Kidney (tissue), 14 donors: ENCODE data around the gene ZNF780B. TPM values are rescaled to one million over a fixed set of nuclear protein-coding genes. Genes with fewer than 3 reads are reported as not detected.
A peak's percentile ranks its signal among the peaks of the same experiment; 100 is the strongest.

Experiments
- DNase-seq, 5 donors: peaks; one replicate each; pipeline ENCODE4 v3.0.0-alpha.2; 2013 to 2020
- FAIRE-seq: peaks from 2 replicates; lab custom pipeline; 2012; peaks lifted over from hg19 to GRCh38; lab: Jason Lieb, UNC
- H3K27ac ChIP-seq, 2 donors: one replicate each; pipeline ENCODE4 v1.7.0; 2013; ENCODE audit warnings: low read depth in 2 of 2, low read length in 2 of 2, inconsistent platforms in 1 of 2
- H3K27me3 ChIP-seq: one replicate; pipeline ENCODE4 v1.7.1; 2013; ENCODE audit warnings: low read length, inconsistent platforms; ENCODE audit not compliant: control insufficient read depth, insufficient read depth
- H3K36me3 ChIP-seq, 3 donors: one replicate each; pipeline versions ENCODE4 v1.7.0 to v1.7.1; 2013; ENCODE audit warnings: low read length in 3 of 3, control low read depth in 1 of 3, inconsistent platforms in 1 of 3; ENCODE audit not compliant: insufficient read depth in 3 of 3, control insufficient read depth in 2 of 3
- H3K4me1 ChIP-seq, 3 donors: one replicate each; pipeline versions ENCODE4 v1.7.0 to v1.7.1; 2013; ENCODE audit warnings: low read length in 3 of 3, inconsistent platforms in 1 of 3, low read depth in 1 of 3; ENCODE audit not compliant: control insufficient read depth in 2 of 3, insufficient read depth in 2 of 3
- H3K4me3 ChIP-seq, 3 donors: one replicate each; pipeline versions ENCODE4 v1.7.0 to v1.8.1; 2013; ENCODE audit warnings: low read length in 3 of 3, control low read depth in 1 of 3, inconsistent platforms in 1 of 3
- H3K9ac ChIP-seq, 3 donors: one replicate each; pipeline versions ENCODE4 v1.7.0 to v1.7.1; 2013; ENCODE audit warnings: low read length in 3 of 3, control low read depth in 1 of 3, inconsistent platforms in 1 of 3
- H3K9me3 ChIP-seq, 3 donors: one replicate each; pipeline versions ENCODE4 v1.7.0 to v1.7.1; 2013; ENCODE audit warnings: low read length in 3 of 3, control low read depth in 1 of 3, inconsistent platforms in 1 of 3; ENCODE audit not compliant: control insufficient read depth in 2 of 3, insufficient read depth in 1 of 3
- intact Hi-C: fragments of 100-400 bp; cut with DNase I; formaldehyde crosslinking; loops from one replicate; pipeline ENCODE4 v1.11.1; 2022
- polyA plus RNA-seq: library from polyadenylated mRNA; stranded (reverse); fragments of 350-450 nt; fragmentation: Illumina TruSeq; extraction: RNeasy Lipid Tissue Mini Kit (QIAGEN cat#74804); gene quantifications from one replicate; pipeline ENCODE4 v1.2.3, GENCODE V29; 2014; ENCODE audit warnings: low read depth, low replicate concordance; ENCODE audit not compliant: insufficient read depth
- total RNA-seq: library from RNA; stranded (reverse); fragmentation: NEBNext Ultra II Directional; extraction: Animal tissue kit (Norgen Biotek cat#: 25700); gene quantifications from one replicate; pipeline ENCODE4 v1.2.1, GENCODE V29; 2021
- TF ChIP-seq, protein P1 (sequence below): IDR thresholded peaks from 3 replicates; pipeline ENCODE4 v1.5.1; 2012; ENCODE audit warnings: mild to moderate bottlenecking, moderate library complexity, borderline replicate concordance; ENCODE audit not compliant: insufficient read depth; ENCODE audit errors: extremely low read depth
- donor health status: control.
- donor health status: control.
- donor health status: control.
- donor health status: control.
- donor health status: control.
- donor health status: DM: yes; HTN: yes; CAD: no.
- donor health status: Normal renal cell carcinoma (clear cell type).

Gene ZNF780B
- total and polyA plus RNA-seq, 2 donors from 2014 or later = 4.6 to 33.2 TPM

DNA sequence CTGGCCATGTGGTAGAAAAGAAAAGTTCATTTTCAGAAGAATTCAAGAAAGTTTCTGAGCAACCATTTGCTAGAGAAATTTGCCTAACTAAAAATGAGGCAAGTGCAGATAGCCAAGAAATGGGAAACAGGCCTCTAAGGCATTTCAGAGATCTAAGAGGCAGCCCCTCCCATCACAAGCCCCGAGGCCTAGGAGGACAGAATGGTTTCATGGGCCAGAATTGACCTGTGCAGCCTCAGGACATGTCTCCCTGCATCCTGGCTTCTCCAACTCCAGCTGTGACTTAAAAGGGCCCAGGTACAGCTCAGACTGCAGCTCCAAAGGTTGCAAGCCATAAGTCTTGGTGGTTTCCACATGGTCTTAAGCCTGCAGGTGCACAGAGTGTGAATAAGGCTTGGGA is 62.4 kb downstream of the ZNF780B start:
- no peak for FAIRE-seq
- Histone ChIP-seq H3K27me3 (no peaks in the 10 kb centered on the region), H3K9me3 (no peaks in the 10 kb centered on the region), H3K27ac (no peak overlapping the region), H3K9ac (no peak overlapping the region), H3K36me3 (no peaks in the 10 kb centered on the region), H3K4me1 (peaks cover 0 to 16% (median 6%) of the 10 kb centered on the region in 3 donors), H3K4me3 (peak overlapping the region in 1 of 3 donors; percentile 26)
- intact Hi-C loops = no loop called here
- TF ChIP-seq, protein P1, sequence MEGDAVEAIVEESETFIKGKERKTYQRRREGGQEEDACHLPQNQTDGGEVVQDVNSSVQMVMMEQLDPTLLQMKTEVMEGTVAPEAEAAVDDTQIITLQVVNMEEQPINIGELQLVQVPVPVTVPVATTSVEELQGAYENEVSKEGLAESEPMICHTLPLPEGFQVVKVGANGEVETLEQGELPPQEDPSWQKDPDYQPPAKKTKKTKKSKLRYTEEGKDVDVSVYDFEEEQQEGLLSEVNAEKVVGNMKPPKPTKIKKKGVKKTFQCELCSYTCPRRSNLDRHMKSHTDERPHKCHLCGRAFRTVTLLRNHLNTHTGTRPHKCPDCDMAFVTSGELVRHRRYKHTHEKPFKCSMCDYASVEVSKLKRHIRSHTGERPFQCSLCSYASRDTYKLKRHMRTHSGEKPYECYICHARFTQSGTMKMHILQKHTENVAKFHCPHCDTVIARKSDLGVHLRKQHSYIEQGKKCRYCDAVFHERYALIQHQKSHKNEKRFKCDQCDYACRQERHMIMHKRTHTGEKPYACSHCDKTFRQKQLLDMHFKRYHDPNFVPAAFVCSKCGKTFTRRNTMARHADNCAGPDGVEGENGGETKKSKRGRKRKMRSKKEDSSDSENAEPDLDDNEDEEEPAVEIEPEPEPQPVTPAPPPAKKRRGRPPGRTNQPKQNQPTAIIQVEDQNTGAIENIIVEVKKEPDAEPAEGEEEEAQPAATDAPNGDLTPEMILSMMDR = no peak
- no peak for DNase-seq

DNA sequence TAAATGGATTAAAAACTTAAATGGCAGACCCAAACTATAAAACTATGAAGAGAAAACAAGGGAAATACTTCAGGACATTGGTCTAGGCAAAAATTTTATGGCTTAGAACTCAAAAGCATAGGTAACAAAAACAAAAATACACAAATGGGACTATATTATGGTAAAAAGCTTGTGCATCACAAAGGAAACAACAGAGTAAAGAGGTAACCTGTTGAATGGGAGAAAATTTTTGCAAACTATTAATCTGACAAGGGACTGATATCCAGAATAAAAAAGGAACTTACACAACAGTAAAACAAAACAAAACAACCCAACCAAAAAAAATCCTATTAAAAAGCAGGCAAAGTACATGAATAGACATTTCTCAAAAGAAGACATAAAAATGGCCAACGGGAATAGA is 68.4 kb downstream of the ZNF780B start:
- Histone ChIP-seq H3K9me3 (peaks cover 0 to 15% (median 0%) of the 10 kb centered on the region in 3 donors), H3K27me3 (no peaks in the 10 kb centered on the region), H3K4me1 (peaks cover 0 to 2% (median 0%) of the 10 kb centered on the region in 3 donors), H3K9ac (no peak overlapping the region), H3K27ac (no peak overlapping the region), H3K4me3 (no peak overlapping the region), H3K36me3 (no peaks in the 10 kb centered on the region)
- intact Hi-C loops = no loop called here
- DNase-seq (no peak), FAIRE-seq (no peak)
- TF ChIP-seq, protein P1 = no peak

DNA sequence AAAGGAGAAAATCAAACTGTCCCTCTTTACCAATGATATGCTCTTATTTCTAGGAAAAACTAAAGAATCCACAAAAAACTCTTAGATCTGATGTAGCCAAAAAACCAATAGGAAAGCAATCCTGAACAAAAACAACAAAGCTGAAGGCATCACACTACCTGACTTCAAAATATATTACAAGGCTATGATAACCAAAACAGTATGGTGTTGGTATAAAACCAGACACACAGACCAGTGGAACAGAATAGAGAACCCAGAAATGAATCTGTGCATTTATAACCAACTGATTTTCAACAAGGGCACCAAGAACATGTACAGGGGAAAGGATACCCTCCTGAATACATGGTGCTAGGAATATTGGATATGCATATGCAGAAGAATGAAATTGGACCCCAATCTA is 68.9 kb downstream of the ZNF780B start:
- intact Hi-C loops = no loop called here
- no peak for FAIRE-seq
- no peak overlapping the region for H3K4me3 ChIP-seq
- H3K9ac ChIP-seq = no peak overlapping the region
- no peaks in the 10 kb centered on the region for H3K27me3 ChIP-seq
- peaks cover 0 to 2% (median 0%) of the 10 kb centered on the region in 3 donors for H3K4me1 ChIP-seq
- TF ChIP-seq, protein P1 = no peak
- DNase-seq = no peak
- no peaks in the 10 kb centered on the region for H3K36me3 ChIP-seq
- H3K9me3 ChIP-seq = peaks cover 0 to 15% (median 0%) of the 10 kb centered on the region in 3 donors
- H3K27ac ChIP-seq = no peak overlapping the region

DNA sequence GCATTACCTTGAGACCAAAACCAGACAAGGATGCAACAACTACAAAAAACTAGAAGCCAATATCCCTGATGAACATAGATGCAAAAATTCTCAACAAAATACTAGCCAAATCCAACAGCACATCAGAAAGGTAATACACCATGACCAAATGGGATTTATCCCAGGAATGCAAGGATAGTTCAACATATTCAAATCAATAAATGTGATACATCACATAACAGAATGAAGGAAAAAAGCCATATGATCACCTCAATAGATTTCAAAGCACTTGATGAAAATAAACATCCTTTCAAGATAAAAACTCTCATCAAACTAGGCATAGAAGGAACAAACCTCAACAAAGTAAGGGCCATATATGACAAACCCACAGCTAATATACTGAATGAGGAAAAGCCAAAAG is 69.4 kb downstream of the ZNF780B start:
- Histone ChIP-seq H3K4me3 (no peak overlapping the region), H3K27me3 (no peaks in the 10 kb centered on the region), H3K9me3 (peaks cover 0 to 15% (median 0%) of the 10 kb centered on the region in 3 donors), H3K36me3 (peaks cover 0 to 2% (median 0%) of the 10 kb centered on the region in 3 donors), H3K9ac (no peak overlapping the region), H3K4me1 (peaks cover 0 to 2% (median 0%) of the 10 kb centered on the region in 3 donors), H3K27ac (no peak overlapping the region)
- no peak for DNase-seq
- intact Hi-C loops = no loop called here
- FAIRE-seq = no peak
- TF ChIP-seq, protein P1 = no peak
